HG03442 (cell line): ENCODE results near the gene ARL4D.
"Not testable (repeated sequence)": the region's sequence is repeated elsewhere in the genome, so short reads cannot be mapped to it uniquely, and the experiment has no call there.

ENCODE experiments used
- ATAC-seq: cut with Tn5 transposase; IDR thresholded peaks from one replicate; pipeline ENCODE4 v1.9.1; 2021; ENCODE audit warnings: mild to moderate bottlenecking, moderate library complexity; ENCODE audit not compliant: unreplicated experiment

Gene ARL4D

GRCh38 chr17:43419375-43419882, 20.6 kb downstream of the ARL4D start:
- ATAC-seq = not testable (repeated sequence)

GRCh38 chr17:43423777-43424455, 25.1 kb downstream of the ARL4D start:
- ATAC-seq = no peak

- ATAC-seq = no peak
These were observed 28.7 kb downstream of the ARL4D start for GRCh38 chr17:43427362-43428043.

- no peak for ATAC-seq
These were observed 29.7 kb downstream of the ARL4D start for GRCh38 chr17:43428524-43428923.

GRCh38 chr17:43430936-43431713, 32.3 kb downstream of the ARL4D start:
- ATAC-seq = no peak

- no peak for ATAC-seq
These were observed 33.1 kb downstream of the ARL4D start for GRCh38 chr17:43431714-43432523.

- no peak for ATAC-seq
These were observed 36.1 kb downstream of the ARL4D start for GRCh38 chr17:43434902-43435319.

- ATAC-seq = no peak
These were observed 39.0 kb downstream of the ARL4D start for GRCh38 chr17:43437756-43438155.

GRCh38 chr17:43438626-43439025, 39.8 kb downstream of the ARL4D start:
- no peak for ATAC-seq

- ATAC-seq = no peak
These were observed 40.2 kb downstream of the ARL4D start for GRCh38 chr17:43439041-43439440.

GRCh38 chr17:43442711-43443110, 43.9 kb downstream of the ARL4D start:
- ATAC-seq = no peak

GRCh38 chr17:43443381-43443780, 44.6 kb downstream of the ARL4D start:
- ATAC-seq = no peak

GRCh38 chr17:43444223-43445008, 45.6 kb downstream of the ARL4D start:
- ATAC-seq = no peak

- no peak for ATAC-seq
These were observed 46.3 kb downstream of the ARL4D start for GRCh38 chr17:43445009-43445589.

- ATAC-seq = no peak
These were observed 48.0 kb downstream of the ARL4D start for GRCh38 chr17:43446773-43447172.

GRCh38 chr17:43448720-43449469, 50.1 kb downstream of the ARL4D start:
- ATAC-seq = no peak

GRCh38 chr17:43449470-43450248, 50.9 kb downstream of the ARL4D start:
- no peak for ATAC-seq
